ENCODE measurements around the gene TSHZ1.

- TF ChIP-seq EZH2phosphoT487 (IDR thresholded peaks at IDR 0.05; ENCODE audit: insufficient read depth, low read depth) (no peak), EZH2 (IDR thresholded peaks at IDR 0.05; ENCODE audit: insufficient read depth, poor library complexity, severe bottlenecking) (no peak)
Observed at GRCh38 chr18:75167137-75167536, 43.5 kb upstream of the TSHZ1 start.
